AG04450 (cell line): ENCODE measurements around the gene CCDC124. TPM values are rescaled to one million over a fixed set of nuclear protein-coding genes. Genes with fewer than 3 reads are reported as not detected.

Experiments used
- CTCF ChIA-PET: fragments of 300-600, 350-600 bp; formaldehyde crosslinking; extraction: SDS; loops from one replicate; lab custom pipeline; 2022; ENCODE audit warnings: antibody characterized with exemption, inconsistent platforms; lab: Charles Lee
- POLR2A ChIA-PET: fragments of 350-600 bp; formaldehyde crosslinking; extraction: SDS; loops from one replicate; lab custom pipeline; 2021; ENCODE audit warnings: antibody characterized with exemption, inconsistent platforms; lab: Yijun Ruan, JAX
- DNase-seq: peaks from one replicate; pipeline ENCODE4 v3.0.0-alpha.2; 2011; ENCODE audit warnings: low read depth, low spot score
- H3K27ac ChIP-seq: one replicate; pipeline ENCODE4 v1.5.1; 2012; ENCODE audit warnings: low read depth, low read length, control low read depth
- H3K27me3 ChIP-seq: one replicate; pipeline ENCODE4 v1.6.0; 2012; ENCODE audit warnings: low read length; ENCODE audit not compliant: control insufficient read depth, insufficient read depth
- H3K4me3 ChIP-seq: 2 replicates; pipeline ENCODE4 v1.5.1; 2011; ENCODE audit warnings: mild to moderate bottlenecking, low read depth, low read length, control low read depth
- H3K9me3 ChIP-seq: 2 replicates; pipeline ENCODE4 v1.5.1; 2012; ENCODE audit warnings: low read length; ENCODE audit not compliant: control insufficient read depth, insufficient read depth
- polyA plus RNA-seq: library from polyadenylated mRNA; depleted of rRNA; stranded (reverse); fragments of >200 nt; gene quantifications from 2 replicates; pipeline ENCODE4 v1.2.3, GENCODE V29; 2011
- TF ChIP-seq, protein P1 (sequence below): IDR thresholded peaks from 2 replicates; pipeline ENCODE4 v1.5.1; 2011; ENCODE audit warnings: low read depth, low read length, control low read depth, inconsistent platforms

CCDC124 gene
- polyA plus RNA-seq, 1 experiment: 36.0 TPM

DNA sequence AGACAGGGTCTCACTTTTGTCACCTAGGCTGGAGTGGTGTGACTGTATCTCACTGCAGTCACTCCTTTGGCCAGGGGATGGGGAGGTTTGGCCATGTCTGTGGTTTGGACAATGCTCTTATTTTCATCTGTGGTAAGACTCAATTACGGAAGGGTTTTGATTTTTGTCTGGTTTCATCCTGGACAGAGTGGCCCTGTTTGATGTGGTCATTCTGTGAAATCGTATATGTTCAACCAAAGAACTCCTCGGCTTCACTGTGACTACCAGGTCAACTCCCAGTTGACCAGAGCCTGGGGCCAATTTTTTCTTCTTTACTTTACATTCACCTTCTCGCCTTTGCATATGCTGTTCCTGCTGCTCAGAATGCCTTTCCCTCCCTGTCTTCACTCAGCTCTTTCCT, 6.8 kb upstream of the CCDC124 start:
- Histone ChIP-seq H3K27me3 (no peaks in the 10 kb centered on the region), H3K4me3 (no peak overlapping the region), H3K27ac (no peak overlapping the region), H3K9me3 (no peaks in the 10 kb centered on the region)
- DNase-seq: no peak
- ChIA-PET POLR2A (interaction anchor here (0.6 kb wide), 1 partner anchor 71 kb away, joined by 3 read pairs; no protein-coding TSS in a partner anchor), CTCF (interaction anchor here (1.0 kb wide), 1 partner anchor 66 kb away, joined by 3 read pairs; the partner anchor contains the start of gene RPL18A)
- TF ChIP-seq, protein P1, sequence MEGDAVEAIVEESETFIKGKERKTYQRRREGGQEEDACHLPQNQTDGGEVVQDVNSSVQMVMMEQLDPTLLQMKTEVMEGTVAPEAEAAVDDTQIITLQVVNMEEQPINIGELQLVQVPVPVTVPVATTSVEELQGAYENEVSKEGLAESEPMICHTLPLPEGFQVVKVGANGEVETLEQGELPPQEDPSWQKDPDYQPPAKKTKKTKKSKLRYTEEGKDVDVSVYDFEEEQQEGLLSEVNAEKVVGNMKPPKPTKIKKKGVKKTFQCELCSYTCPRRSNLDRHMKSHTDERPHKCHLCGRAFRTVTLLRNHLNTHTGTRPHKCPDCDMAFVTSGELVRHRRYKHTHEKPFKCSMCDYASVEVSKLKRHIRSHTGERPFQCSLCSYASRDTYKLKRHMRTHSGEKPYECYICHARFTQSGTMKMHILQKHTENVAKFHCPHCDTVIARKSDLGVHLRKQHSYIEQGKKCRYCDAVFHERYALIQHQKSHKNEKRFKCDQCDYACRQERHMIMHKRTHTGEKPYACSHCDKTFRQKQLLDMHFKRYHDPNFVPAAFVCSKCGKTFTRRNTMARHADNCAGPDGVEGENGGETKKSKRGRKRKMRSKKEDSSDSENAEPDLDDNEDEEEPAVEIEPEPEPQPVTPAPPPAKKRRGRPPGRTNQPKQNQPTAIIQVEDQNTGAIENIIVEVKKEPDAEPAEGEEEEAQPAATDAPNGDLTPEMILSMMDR: no peak

DNA sequence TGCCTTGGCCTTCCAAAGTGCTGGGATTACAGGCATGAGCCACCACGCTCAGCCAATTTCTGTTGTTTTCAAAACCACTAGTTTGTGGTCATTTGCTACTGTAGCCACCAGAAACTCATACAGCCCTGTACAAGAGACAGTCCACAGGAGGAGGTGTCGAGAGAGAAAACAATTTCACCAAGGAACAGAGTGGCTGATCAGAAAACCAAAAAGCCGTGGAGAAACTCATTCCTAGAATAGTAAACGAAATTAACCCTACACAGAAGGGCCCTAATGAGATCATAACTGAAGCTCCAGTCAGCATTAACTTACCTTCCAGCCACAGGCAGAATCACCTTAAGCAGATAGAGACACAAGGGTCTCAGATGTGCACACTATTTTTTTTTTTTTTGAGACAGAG, 3.8 kb upstream of the CCDC124 start:
- Histone ChIP-seq H3K9me3 (no peaks in the 10 kb centered on the region), H3K27me3 (peaks cover 3% of the 10 kb centered on the region), H3K4me3 (no peak overlapping the region), H3K27ac (no peak overlapping the region)
- ChIA-PET POLR2A (no interaction called here), CTCF (interaction anchor here (0.6 to 2.9 kb wide), 2 partner anchors 58 to 314 kb away, joined by 4 to 25 read pairs; partner anchors contain the start of gene SLC5A5)
- TF ChIP-seq, protein P1: no peak
- no peak for DNase-seq

DNA sequence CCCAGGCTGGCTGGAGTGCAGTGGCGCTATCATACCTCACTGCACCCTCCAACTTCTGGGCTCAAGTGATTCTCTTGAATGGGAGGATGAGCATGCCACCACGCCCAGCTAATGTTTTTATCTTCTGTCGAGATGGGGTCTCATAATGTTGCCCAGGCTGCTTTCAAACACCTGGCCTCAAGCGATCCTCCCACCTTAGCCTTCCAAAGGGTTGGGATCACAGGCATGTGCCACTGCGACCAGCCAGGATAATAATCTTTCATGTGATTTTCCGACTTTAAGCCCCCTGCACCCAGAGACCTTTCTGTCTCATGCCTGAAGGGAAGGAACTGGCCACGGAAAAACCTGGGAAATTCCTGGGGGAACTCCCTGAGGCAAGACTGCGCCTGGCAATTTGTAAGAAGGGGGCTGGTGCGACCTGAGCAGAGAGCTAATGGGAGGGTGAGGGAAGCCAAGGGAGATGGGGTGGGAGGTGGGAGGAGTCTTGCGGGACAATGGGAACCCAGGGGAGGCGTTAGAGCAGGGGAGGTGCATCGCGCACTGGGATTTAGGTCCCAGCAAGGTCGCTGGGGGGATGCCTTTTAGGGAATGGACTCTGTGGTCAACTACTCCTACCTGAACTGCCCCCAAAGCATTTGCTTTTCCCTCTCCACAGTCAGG, 1.2 kb upstream of the CCDC124 start:
- POLR2A ChIA-PET: interaction anchor here (0.6 to 1.8 kb wide), 5 partner anchors 8 to 278 kb away, joined by 3 to 24 read pairs (median 7); partner anchors contain the start of genes RPL18A and SLC5A5

DNA sequence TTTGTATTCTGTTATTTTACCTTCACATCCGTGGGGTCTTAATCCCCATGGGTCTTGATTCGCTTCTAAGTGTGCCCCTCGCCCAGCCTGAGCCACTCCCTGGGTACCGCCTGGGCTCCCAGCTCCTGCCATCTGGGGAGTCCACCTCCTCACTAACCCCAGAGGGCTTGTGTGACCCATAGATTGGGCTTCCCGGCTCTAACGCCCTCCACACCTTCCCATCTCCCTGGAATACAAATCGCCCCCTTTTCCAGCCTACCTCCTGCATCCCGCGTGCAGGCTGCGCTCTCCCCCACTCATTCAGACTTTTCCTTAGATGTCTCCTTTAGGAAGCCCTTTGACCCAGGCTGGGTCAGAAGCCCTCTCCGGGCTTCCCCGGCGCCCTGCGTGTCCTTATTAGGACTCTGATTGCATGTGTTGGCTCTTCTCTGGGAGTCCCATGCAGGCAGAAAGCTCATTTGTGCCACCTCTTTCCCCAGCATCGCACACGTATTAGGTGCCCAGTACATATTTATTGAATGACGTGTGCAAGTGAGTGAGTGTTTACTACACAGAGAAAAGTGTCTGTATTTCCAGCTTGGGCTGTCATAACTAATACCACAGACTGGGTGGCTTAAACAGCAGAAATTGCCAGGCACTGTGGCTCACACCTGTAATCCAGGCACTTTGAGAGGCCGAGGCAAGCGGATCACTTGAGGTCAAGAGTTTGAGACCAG, 757 bp downstream of the CCDC124 start:
- TF ChIP-seq, protein P1: no peak
- DNase-seq: no peak
- ChIA-PET CTCF (interaction anchor here (0.5 to 2.7 kb wide), 10 partner anchors 13 to 108 kb away, joined by 3 to 28 read pairs (median 5); partner anchors contain the start of genes RPL18A and SLC5A5), POLR2A (interaction anchor here (1.0 to 1.8 kb wide), 4 partner anchors 14 to 74 kb away, joined by 5 to 24 read pairs (median 10); partner anchors contain the start of genes RPL18A and SLC5A5)
- Histone ChIP-seq H3K9me3 (no peaks in the 10 kb centered on the region), H3K27me3 (peaks cover 3% of the 10 kb centered on the region), H3K4me3 (peak overlapping the region; percentile 98), H3K27ac (peak overlapping the region; percentile 21)

More for the DNA sequence above, 1.2 kb upstream of the CCDC124 start:
- DNase-seq: no peak
- H3K27ac ChIP-seq: no peak overlapping the region
- CTCF ChIA-PET: interaction anchor here (1.0 to 2.9 kb wide), 6 partner anchors 15 to 92 kb away, joined by 3 to 28 read pairs (median 16); partner anchors contain the start of genes RPL18A and SLC5A5
- H3K4me3 ChIP-seq: no peak overlapping the region
- no peaks in the 10 kb centered on the region for H3K9me3 ChIP-seq
- TF ChIP-seq, protein P1: no peak
- peaks cover 3% of the 10 kb centered on the region for H3K27me3 ChIP-seq
